Fibroblast of skin of back (primary cell): Measurements from ENCODE around the gene DCUN1D2.
"Not testable (repeated sequence)": the region's sequence is repeated elsewhere in the genome, so short reads cannot be mapped to it uniquely, and the experiment has no call there.

Experiments
- DNase-seq: peaks from one replicate; pipeline ENCODE4 v3.0.0-alpha.2; 2013

The DCUN1D2 gene

DNA sequence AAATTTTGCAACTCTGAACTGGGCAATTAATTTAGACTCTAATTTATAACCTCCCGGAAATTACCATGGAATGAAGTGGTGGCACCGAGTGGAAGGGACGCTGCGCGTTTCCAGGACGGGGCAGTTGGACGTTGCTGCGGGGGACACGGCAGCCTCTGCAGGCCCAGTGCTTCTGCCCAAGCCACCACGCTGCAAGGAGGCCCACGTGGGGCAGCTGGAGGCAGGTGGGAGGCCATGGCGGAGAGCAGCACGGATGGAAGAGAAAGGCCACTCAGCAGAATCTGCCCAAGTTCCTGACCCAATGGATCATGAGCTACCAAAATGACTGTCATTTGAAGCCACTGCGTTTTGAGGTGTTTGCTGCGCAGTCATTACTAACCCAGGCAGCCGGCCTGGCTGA, 26.0 kb downstream of the DCUN1D2 start:
- DNase-seq = no peak

DNA sequence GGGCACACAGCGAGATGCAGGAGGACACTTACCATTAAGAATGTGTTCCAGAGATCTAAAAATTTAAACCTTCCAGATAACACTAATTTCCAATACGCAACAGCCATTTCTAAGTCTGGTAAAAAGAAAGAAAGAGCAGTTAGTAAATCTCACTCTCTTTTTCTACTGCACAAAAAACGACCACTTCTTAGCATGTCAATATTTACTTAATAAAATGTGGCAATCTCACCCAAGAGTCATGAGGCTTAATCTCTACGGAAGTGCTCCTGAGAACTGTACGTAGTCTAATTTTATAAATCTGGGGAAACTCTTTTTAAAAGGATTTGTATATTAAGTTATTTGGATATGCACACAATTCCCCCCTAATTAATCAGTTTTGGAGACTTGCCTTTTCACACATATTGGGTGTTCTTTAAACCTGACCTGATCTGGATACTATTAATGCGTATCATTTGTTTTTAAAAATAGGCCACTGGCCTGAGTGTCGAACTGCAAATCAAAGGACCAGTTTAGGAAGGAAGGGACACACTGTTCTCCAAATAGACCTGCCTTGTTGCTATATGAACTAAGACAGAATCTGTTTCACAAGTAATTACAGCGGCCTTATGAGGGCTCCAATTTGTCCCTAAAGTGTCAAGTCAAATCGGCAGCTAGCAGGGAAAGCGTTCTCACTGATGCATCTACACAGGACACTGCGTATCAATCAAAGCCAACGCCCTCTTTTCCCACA, 29.3 kb downstream of the DCUN1D2 start:
- no peak for DNase-seq

DNA sequence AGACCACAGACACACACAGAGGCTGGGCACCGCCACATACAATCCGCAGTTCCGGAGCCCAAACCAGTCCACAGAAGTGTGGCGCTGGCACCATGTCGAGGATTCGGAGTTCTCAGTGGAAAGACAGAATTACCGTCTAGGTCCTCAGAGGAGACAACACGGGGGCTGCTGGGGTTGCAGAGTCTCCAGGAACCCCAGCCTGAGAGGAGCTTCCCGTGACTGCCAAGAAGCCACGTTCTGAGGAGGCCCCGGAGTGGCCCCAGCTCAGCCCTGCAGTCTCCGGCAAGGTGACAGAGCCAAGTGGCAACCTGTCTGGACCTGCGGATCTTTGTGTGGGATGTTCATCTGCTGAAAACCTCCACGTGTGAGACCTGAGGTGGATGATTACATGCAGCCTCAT, 29.9 kb downstream of the DCUN1D2 start:
- no peak for DNase-seq

DNA sequence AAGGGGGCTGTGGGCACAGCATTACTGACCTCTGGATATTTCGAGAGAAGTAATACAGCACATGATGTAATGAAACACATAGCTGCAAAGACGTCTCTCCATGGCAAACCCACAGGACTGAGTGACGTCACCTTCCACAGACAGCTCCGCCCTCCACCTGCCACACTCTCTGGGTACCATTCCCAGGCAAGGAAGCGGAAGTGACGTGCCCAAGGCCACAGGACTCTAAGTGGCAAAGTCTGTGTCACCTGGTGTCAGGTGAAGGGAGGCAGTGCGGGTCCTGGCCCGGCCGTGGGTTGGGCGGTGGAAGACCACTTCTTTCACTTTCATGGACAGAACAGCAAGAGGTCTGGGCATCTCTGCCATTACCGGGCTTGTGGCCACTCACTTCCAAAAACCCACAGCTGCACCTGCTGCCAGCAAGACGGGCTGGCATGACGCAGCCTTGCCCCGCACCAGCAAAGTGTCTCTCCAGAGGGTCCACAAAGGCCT, 30.4 kb downstream of the DCUN1D2 start:
- no peak for DNase-seq

DNA sequence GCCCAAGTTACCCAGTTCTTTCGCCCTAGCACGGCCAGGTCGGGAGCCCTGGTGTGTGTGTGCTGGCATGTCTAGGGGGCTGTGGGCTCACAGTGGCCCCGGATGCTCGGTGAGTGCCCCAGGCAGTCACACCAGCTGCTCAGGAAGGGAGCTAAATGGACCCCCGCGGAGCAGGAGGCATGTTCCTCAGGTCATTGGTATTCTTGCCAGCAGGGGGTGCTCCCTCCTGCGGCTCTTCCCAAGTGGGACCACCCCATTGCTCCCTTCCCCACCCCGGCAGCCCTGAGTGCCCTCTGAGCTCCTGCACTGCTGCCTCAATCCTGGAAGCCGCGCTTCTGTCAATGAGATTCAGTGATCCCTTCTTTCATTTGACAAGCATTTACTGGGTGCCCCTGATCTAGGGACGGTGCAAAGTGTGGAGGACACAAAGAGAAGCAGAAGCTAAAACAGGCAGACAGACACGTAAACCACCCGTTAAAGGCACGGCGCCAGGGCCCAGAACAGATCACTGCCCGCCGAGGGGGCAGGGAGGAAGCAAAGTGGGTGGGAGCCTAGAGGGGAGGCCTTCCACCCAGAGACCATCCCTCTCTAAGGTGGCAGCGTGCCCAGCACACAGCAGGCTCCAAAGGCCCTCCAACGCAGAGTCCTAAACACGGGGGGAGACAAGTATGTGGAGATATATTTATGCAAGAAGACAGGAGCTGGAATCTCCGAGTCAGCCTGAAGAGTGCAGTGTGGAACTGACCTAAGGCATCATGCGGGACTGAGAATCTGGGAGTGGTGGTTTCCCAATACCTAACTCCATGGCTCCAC, 32.1 kb downstream of the DCUN1D2 start:
- peak; percentile 60 for DNase-seq

DNA sequence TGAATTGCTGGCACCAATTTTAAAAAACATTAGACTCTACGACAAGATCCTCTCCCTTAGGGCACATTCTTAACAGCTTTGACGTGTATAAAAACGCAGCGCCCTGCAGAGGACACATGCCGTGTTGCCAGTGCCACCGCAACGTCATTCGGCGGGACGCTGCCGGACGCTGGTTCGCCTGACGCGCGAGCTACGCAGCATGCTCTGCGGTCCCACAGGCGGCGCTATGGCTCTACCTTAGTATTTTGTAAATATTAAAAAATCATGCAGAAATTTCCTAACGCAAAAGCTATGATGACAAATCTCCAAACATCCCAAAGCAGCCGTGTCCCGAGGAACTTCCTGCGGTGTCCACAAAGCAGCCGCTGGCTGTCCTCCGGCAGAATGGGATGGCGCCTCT, 33.0 kb downstream of the DCUN1D2 start:
- DNase-seq = peak; percentile 17

DNA sequence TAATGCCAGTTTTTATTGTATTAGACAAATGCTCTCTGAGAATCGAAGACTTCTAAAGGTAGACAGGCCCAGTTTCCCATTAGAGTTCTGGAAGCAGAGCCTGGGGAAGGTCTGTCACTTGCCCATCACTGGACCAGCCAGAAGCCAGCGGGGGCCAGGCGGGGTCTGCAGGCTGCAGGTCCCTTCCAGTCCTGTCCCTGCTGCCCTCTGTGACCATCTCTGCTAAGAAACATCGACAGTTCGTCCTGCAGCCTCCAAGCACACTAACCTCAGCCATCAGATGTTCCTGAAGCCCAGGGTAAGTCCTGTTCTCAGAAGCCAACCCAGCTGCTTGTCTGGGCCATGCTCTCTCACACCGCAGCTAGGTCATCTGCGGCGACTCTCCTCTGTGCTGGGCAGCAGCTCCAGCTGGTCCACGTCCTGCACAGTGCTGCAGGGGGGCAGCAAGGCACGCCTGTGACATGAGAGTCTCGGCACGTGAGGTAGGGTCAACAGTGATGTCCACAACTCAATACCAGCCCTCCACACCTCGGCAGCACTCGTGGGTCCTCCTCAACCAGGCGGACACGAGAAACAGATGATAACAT, 34.3 kb downstream of the DCUN1D2 start:
- DNase-seq = no peak

DNA sequence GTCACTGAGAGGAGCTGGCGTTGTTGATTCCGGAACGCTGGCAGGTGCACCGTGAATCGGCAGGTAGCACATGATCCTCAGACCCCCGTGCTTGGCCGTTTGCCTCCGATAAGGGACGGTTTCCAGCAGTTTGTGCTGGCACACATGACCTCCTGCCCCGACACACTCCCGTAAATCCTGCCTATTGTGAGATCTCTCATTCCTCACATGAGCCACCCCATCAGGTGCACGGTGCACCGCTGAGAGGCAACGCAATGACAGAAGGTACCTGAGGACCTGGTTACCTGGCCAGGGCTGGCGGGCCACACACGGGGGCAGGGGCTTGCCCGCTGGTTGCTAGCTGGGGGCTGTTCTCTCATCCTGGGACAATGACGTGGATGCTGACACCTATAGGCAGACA, 35.1 kb downstream of the DCUN1D2 start:
- DNase-seq = no peak

DNA sequence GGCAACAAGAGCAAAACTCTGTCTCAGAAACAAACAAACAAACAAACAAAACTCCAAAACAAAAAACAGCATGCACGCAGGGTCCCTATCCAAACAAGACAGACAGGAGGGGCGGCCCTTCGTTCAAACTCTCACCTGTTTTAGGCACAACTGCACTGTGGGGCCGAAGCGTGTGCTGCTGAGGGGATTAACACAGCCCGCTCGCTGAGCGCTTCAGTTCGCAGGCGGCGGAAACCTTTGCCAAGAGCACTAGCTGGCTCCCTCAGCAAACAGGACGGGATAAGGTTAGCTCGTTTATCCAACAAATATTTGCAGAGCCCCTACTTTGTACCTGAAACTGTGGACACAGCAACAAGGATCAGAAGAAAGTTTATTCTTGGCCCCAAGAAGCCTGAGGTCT, 35.6 kb downstream of the DCUN1D2 start:
- no peak for DNase-seq

DNA sequence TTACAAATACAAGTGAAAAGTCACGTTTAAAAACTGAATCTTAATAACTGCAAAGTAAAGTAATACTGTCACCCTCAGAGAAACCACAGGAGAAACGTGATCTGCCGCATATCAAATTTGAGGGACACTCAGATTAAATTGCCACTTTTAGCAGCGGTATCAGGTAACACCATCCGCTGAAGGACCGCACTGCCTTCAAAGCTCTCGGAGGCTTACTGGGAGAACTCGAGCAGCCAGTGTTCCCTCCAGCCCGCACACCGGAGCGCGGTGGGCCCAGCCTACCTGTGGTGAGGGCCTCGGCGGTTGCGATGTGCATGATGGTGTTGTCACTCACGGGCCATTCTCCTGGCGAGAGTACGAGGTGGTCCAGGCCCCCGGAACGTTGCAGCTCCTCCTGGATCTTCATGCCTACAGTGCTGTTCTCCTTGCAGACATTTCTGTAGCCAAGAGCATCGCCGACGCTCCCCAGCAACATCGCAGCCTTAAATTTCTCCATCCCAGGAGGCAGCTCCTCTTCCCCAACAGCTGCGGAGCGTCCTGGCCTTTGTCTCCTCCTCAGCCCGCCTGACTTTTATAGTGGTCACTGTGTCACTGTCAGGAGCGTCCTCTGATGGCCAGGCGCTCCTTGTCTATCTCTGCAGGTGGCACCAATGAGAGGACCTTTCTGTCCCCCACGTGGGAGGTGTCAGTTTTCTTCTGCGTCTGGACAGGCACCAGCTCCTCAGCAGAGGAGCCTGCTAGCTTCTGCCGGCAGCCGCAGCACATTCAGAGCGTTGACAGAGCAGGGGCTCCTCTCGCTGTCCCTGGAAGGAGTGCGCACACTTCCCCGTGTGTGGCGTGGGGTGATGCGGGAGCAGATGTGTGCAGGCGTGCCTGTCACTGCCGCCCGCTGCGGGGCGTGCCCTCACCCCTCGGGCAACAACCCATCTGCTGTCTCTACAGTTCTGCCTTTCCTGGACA, 37.3 kb downstream of the DCUN1D2 start, which contains the start of gene ADPRHL1:
TSS of gene ADPRHL1 (minus strand) at position 547 of the 960 bp plus-strand sequence. CDS start at position 496, 51 bp downstream.
- peak; percentile 19 for DNase-seq

DNA sequence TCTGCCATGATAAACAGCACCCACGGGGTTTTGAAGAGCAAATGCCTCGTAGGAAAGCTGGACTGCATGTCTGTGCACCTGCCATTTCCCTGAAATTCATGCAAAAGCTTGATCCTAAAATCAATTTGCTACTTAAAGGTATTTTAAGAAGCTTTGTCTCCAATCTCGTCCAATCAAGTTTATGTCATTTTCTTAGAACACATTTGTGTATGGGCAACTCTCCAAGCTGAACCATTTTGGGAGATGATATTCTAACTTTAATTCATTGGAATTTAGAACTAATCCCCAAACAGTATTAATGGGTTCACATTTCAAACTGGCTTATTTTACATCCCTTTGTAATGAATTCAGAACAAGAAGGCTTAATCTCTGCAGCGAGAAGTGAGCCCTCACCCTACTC, 38.0 kb downstream of the DCUN1D2 start:
- DNase-seq = no peak

DNA sequence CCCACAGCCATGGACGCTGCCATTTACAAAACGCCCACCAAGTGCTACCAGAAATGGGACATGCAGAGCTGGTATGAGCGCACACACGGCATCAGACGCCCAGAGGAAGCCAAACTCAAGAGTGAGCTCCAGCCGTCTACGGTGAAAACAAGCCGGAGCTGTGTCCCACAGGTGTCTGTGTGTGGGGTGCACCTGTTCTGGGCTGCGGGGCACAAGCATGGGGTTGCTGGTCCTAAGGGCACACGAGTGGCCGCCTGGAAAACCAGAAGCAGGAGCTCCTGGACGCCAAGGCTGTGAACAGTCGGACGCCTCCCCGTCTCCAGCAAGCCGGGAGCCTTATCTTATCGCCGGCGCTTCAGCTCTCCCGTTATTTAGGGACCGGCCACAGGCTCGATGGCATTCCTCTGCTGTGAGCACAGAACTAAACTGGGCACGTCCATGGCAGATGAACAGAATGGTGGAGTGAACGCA, 38.5 kb downstream of the DCUN1D2 start:
- no peak for DNase-seq

DNA sequence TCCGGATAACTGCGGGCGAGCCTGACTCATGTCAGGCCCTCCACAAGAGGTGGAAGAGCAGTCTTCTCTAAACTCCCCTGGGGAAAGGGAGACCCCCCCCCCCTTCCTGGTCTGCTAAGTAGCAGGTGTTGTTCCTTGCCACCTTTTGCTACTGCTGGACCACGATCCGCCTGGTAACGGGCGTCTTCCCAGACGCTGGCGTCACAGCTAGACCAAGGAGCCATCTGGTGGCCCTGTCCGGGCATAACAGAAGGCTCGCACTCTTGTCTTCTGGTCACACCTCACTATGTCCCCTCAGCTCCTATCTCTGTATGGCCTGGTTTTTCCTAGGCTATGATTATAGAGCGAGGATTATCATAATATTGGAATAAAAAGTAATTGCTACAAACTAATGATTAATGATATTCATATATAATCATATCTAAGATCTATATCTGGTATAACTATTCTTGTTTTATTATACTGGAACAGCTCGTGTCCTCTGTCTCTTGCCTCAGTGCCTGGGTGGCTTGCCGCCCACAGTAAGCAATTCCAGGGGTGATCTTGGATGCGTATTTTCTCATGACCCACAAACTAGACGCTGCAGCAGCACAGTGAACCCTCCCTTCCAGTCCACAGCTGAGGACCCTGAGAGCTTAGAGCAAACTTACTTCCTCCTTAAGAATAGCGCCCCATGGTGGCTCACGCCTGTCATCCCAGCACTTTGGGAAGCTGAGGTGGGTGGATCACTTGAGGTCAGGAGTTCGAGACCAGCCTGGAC, 39.5 kb downstream of the DCUN1D2 start:
- peak; percentile 29 for DNase-seq

DNA sequence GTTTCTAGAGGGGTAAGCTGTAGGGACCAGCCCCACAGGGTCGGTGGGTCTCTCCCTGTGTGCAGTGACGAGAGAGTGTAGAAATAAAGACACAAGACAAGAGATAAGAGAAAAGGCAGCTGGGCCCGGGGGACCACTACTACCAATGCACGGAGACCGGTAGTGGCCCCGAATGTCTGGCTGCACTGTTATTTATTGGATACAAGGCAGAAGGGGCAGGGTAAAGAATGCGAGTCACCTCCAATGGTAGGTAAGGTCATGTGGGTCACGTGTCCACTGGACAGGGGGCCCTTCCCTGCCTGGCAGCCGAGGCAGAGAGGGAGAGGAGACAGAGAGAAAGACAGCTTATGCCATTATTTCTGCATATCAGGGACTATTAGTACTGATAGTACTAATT, 40.2 kb downstream of the DCUN1D2 start:
- DNase-seq = not testable (repeated sequence)

DNA sequence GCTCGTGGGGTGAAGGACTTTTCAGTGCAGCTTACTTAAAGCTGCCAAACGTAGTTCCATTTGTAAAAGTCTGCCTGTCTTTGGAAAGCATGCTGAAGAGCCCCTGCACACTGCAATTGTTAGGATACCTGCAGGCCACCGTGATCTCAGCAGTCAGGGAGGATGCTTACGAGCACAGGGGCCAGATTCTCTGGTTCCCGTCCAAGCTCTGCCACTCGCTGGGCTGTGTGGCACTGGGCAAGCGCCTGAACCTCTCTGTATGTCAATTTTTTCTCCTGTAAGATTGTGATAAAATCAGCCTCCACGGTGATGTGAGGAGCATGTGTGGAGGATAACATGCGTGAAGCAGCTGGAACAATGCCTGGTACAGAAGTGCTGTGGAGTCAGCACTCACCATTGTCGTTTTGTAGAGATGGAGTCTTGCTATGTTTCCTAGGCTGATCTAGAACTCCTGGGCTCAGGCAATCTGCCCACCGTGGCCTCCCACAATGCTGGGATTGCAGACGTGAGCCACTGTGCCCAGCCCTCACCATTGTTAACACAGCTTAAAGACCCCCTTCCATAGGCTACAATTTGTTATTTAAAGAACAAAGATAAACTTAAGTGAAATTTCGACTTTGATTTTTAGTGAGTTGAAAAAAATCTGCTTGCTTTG, 40.7 kb downstream of the DCUN1D2 start:
- no peak for DNase-seq

DNA sequence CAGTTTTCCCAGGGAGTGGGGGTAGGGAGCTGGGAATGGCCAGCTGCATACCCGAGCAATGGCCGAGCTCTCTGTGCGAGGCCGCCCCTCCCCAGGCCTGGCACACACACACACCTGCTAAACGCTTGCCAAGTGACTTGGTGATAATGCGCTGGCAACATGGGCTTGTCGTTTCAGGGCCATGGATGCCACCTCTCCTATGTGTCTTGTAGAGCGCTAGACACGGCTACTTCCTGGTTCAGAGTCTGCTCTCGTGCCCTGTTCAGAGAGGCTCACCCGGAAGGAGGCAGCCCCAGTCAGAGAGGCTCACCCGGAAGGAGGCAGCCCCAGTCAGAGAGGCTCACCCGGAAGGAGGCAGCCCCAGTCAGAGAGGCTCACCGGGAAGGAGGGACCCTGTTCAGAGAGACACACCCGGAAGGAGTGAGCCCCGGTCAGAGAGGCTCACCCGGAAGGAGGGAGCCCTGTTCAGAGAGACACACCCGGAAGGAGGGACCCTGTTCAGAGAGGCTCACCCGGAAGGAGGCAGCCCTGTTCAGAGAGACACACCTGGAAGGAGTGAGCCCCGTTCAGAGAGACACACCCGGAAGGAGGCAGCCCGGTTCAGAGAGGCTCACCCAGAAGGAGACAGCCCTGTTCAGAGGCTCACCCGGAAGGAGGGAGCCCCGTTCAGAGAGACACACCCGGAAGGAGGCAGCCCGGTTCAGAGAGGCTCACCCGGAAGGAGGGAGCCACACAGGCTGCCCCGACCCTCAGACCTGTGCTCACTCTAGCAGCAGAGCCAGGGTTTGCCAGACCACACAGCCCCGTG, 41.4 kb downstream of the DCUN1D2 start:
- no peak for DNase-seq

DNA sequence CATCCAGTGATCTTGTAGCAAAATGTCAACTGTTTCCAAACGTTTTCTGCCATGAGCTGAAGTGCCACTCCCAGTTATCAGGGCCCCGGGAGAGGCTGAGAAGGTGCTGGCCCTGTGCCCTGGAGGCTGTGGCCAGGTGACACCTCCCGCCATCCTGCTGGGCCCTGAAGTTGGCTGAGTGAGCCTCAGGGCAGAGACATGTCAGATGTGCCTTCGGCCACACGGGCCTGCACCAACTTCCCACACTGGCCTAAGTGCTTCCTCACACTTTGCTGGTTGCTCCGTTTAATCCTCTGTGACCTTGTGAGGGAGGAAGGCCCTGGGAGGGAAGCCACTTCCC, 42.0 kb downstream of the DCUN1D2 start:
- DNase-seq = no peak

DNA sequence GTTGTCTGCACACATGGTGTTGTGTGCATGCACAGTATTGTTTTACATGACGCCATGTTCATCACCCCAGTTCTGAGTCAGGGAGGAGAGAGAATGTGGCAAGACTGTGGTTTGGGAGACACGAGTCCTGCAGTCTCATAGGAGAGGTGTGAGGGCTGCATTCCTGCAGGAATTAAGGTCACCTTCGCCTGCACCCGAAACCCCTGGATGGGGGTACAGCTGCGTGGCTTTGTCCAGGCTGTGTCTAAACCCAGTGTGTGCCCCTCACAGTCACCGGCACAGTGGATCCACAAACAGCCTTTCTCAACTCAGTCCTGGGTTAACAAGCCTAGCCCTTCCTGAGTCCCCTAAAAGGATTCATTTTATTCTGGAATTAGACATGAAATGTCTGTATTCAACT, 42.9 kb downstream of the DCUN1D2 start:
- DNase-seq = no peak

DNA sequence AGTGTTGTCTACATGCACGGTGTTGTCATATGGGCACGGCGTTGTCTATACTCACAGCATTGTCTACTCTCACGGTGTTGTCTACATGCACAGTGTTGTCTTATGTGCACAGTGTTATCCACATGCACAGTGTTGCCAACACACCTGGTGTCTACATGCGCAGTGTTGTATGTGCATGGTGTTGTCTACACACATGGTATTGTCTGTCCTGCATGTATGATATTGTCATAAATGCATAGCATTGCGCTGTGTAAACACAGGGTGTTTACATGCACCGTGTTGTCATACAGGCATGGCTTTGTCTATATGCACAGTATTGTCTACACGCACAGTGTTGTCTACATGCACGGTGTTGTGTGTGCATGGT, 44.0 kb downstream of the DCUN1D2 start:
- DNase-seq = no peak
